GM23248 (cell line): ENCODE measurements around the gene ST3GAL3.

Experiments
- EZH2 ChIP-seq: fragments of 200-600 bp; sonication (generic); IDR thresholded peaks from 2 replicates; pipeline ENCODE4 v1.6.1; 2018; ENCODE audit warnings: antibody characterized with exemption, mild to moderate bottlenecking; ENCODE audit not compliant: insufficient read depth, poor library complexity, severe bottlenecking
- EZH2phosphoT487 ChIP-seq: fragments of 200-600 bp; sonication (generic); IDR thresholded peaks from 2 replicates; pipeline ENCODE4 v1.6.1; 2018; ENCODE audit warnings: antibody characterized with exemption, moderate library complexity, mild to moderate bottlenecking, low read depth; ENCODE audit not compliant: insufficient read depth

- TF ChIP-seq EZH2phosphoT487 = no peak
- no peak for TF ChIP-seq EZH2
These were observed 42.7 kb downstream of the ST3GAL3 start for GRCh38 chr1:43750083-43750482.
